ACHN (cell line): Measurements from ENCODE around the gene MSH4.
A peak's percentile ranks its signal among the peaks of the same experiment; 100 is the strongest.
"Not testable (repeated sequence)": the region's sequence is repeated elsewhere in the genome, so short reads cannot be mapped to it uniquely, and the experiment has no call there.

Experiments
- DNase-seq: peaks from one replicate; pipeline ENCODE4 v3.0.0-alpha.2; 2015
- in situ Hi-C: cut with HindIII; loops from 2 replicates; pipeline ENCODE4 v1.10.0; 2017; ENCODE audit warnings: low sequenced_read_pairs, low pct_ligation_motif_present, low pct_unique_long_range_greater_than_20kb

Gene MSH4

GRCh38 chr1:75796376-75797272, at the start of gene MSH4:
Gene MSH4 (plus strand): TSS chr1:75796882. CDS start chr1:75796986, 104 bp downstream.
- in situ Hi-C loops, result no loop called here
- no peak for DNase-seq

- in situ Hi-C loops, DNase-seq: not testable (repeated sequence)
These were observed 39.5 kb upstream of the MSH4 start for GRCh38 chr1:75757210-75757609.

GRCh38 chr1:75758543-75758942, 38.1 kb upstream of the MSH4 start:
- DNase-seq, in situ Hi-C loops: not testable (repeated sequence)

DNA sequence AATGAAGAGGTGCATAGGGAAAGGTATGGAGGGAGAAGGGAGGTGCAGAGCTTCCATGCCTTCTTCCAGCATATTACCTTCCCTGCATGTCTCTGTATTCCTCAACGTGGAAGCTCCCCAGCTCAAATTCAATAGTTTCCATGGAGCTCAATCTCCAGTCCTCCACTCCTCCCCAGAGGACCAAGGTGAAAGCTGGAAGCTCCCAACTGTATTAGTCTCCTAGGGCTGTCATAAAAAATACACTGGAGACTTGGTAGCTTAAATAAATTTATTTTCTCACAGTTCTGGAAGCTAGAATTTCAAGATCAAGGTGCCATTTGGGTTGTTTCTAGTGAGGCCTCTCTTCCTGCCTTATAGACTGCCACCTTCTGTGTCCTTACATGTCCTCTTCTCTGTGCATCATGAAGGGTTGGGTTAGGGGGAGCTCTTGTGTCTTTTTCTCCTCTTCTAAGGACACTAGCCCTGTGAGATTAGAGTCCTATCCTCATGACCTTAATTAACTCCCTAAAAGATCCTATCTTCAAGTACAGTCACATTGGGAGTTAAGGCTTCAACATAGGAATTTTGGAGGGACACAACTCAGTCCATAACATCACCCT, 32.5 kb upstream of the MSH4 start:
- in situ Hi-C loops, result no loop called here
- DNase-seq, result no peak

GRCh38 chr1:75765697-75766355, 30.9 kb upstream of the MSH4 start:
- in situ Hi-C loops, result no loop called here
- DNase-seq, result peak; percentile 46

DNA sequence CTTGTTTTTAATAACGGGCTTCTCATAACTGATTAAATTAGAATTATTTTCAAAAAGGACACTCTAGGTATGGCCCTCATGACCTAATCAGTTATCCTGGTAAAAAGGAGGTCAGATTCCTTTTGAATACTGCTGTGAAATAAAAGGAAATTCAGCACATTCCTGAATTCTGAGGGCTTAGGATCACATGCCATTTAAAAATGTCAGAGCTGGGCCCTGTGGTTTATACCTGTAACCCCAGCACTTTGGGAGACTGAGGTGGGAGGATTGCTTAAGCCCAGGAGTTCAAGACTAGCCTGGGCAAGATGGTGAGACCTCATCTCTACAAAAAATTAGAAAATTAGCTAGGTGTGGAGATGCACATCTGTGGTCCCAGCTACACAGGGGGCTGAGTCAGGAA, 28.7 kb upstream of the MSH4 start:
- in situ Hi-C loops, result no loop called here
- DNase-seq, result no peak

DNA sequence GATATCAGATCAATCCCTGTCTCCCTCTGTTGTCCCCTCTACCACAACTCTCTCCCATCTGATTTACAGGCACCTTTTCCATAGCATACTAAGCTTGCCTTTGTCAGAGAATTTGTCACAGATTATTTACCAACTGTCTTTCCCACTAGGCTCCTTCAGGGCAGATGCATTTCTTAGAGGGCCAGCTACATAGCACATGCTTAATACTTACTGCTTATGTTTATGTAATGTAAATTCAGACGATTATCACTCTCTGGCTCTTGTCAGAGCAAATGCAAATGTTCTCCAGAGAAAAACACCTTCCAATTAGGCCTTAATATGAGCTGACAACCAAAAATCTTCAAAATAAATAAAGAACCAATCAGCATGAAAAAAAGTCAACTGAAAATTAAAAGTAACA, 25.9 kb upstream of the MSH4 start:
- in situ Hi-C loops, result no loop called here
- no peak for DNase-seq

GRCh38 chr1:75771978-75772377, 24.7 kb upstream of the MSH4 start:
- in situ Hi-C loops, result no loop called here
- no peak for DNase-seq

DNA sequence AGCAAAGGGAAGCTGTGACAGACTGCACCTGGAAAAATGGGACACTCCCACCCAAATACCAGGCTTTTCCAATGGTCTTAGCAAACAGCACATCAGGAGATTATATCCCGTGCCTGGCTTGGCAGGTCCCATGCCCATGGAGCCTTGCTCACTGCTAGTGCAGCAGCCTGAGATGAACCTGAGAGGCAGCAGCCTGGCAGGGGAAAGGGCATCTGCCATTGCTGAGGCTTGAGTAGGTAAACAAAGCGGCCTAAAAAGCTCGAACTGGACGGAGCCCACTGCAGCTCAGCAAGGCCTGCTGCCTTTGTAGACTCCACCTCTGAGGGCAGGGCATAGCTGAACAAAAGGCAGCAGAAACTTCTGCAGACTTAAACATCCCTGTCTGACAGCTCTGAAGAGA, 18.9 kb upstream of the MSH4 start:
- DNase-seq, in situ Hi-C loops: not testable (repeated sequence)

GRCh38 chr1:75778694-75779093, 18.0 kb upstream of the MSH4 start:
- DNase-seq, in situ Hi-C loops: not testable (repeated sequence)

- in situ Hi-C loops, DNase-seq: not testable (repeated sequence)
These were observed 16.5 kb upstream of the MSH4 start for GRCh38 chr1:75780183-75780582.

- DNase-seq, in situ Hi-C loops: not testable (repeated sequence)
These were observed 12.8 kb upstream of the MSH4 start for GRCh38 chr1:75783920-75784319.

GRCh38 chr1:75785320-75785982, 11.2 kb upstream of the MSH4 start:
- no peak for DNase-seq
- in situ Hi-C loops, result no loop called here

- in situ Hi-C loops, result no loop called here
These were observed 10.5 kb upstream of the MSH4 start, which contains the start of gene RABGGTB for GRCh38 chr1:75785983-75786853. Gene RABGGTB (plus strand): TSS chr1:75786256. CDS start chr1:75786272, 16 bp downstream.

GRCh38 chr1:75786901-75787493, 9.7 kb upstream of the MSH4 start:
- in situ Hi-C loops, result no loop called here
- DNase-seq, result no peak

More at GRCh38 chr1:75785983-75786853, 10.5 kb upstream of the MSH4 start, which contains the start of gene RABGGTB:
- DNase-seq, result peak; percentile 94

DNA sequence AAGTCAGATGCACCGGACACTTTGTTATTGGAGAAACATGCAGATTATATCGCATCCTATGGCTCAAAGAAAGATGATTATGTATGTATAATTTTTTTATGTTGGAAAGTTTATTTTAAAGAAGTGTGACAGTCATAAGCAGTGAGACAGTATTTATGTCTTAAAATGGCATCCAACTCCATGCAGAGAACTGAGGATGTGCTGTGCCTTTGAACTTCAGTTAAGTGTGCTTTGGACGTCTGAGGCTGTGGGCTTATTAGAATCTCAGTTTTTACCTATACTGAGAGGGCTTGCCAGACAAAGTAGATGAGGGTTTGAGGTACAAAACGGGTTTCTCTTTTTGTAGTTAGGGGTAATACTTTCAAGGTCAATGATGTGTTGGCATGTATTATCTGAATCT, 9.2 kb upstream of the MSH4 start:
- no peak for DNase-seq
- in situ Hi-C loops, result no loop called here

DNA sequence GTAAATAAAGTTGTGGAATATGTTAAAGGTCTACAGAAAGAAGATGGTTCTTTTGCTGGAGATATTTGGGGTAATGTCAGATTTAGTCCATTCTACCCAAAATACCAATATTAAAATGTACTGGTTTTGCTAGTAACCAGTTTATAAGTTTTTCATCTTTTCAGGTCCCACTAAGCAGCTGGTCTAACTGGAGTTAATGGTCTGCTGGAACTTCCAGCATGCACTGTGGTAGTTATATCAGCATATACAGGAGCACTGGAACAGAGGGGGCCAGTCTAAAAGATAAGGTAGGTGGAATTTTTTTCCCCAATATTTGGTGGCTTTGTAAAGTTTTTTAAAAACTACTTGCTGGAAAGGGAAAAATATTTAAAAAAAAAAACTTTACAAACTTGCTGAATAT, 6.7 kb upstream of the MSH4 start:
- DNase-seq, result no peak
- in situ Hi-C loops, result no loop called here
